PC-3 (cell line): Measurements from ENCODE around the gene SELENOF. TPM values are rescaled to one million over a fixed set of nuclear protein-coding genes. Genes with fewer than 3 reads are reported as not detected.
"Not testable (repeated sequence)": the region's sequence is repeated elsewhere in the genome, so short reads cannot be mapped to it uniquely, and the experiment has no call there.

Experiments
- ATAC-seq: fragments of 200-7000 bp; cut with Tn5 transposase; 2 replicates; pipeline ENCODE4 v1.9.1; 2020; ENCODE audit warnings: mild to moderate bottlenecking, moderate library complexity
- BruUV-seq: library from RNA; stranded (reverse); fragments of 400-500 nt; replicated peaks from 2 replicates; lab custom pipeline; 2021; lab: Mats Ljungman, UMichigan
- CTCF ChIA-PET: fragments of 300-600 bp; sonication (Branson Sonifier 250); formaldehyde crosslinking; loops from one replicate; lab custom pipeline; 2022; ENCODE audit warnings: antibody characterized with exemption; lab: Charles Lee
- POLR2A ChIA-PET: fragments of 300-600 bp; sonication (Branson Sonifier 250); formaldehyde crosslinking; loops from one replicate; lab custom pipeline; 2022; ENCODE audit warnings: antibody characterized with exemption; ENCODE audit not compliant: unreplicated experiment; lab: Charles Lee
- DNase-seq: peaks from one replicate; pipeline ENCODE4 v3.0.0-alpha.2; 2015
- H2AFZ ChIP-seq: fragments of 300-600 bp; sonication (generic); 2 replicates; pipeline ENCODE4 v1.6.0; 2016; ENCODE audit warnings: antibody characterized with exemption, low read length
- H3F3A ChIP-seq: fragments of 300-600 bp; sonication (generic); one replicate; pipeline ENCODE4 v1.6.0; 2017; ENCODE audit warnings: antibody characterized with exemption, low read length, control low read depth, mild to moderate bottlenecking; ENCODE audit not compliant: unreplicated experiment
- H3K27ac ChIP-seq: fragments of 300-600 bp; sonication (generic); 2 replicates; pipeline ENCODE4 v1.5.1; 2016; ENCODE audit warnings: mild to moderate bottlenecking, low read length
- H3K27me3 ChIP-seq: fragments of 300-600 bp; sonication (generic); 2 replicates; pipeline ENCODE4 v1.6.1; 2016; ENCODE audit warnings: low read length, mixed read lengths
- H3K36me3 ChIP-seq: fragments of 300-600 bp; sonication (generic); 2 replicates; pipeline ENCODE4 v1.6.1; 2016; ENCODE audit warnings: low read depth, mixed run types, low read length, mixed read lengths
- H3K4me1 ChIP-seq: fragments of 300-600 bp; sonication (generic); 2 replicates; pipeline ENCODE4 v1.5.1; 2016; ENCODE audit warnings: low read length; ENCODE audit not compliant: insufficient read depth
- H3K4me2 ChIP-seq: fragments of 300-600 bp; sonication (generic); 2 replicates; pipeline ENCODE4 v1.6.0; 2016; ENCODE audit warnings: low read length
- H3K4me3 ChIP-seq: fragments of 300-600 bp; sonication (generic); 2 replicates; pipeline ENCODE4 v1.5.1; 2016; ENCODE audit warnings: mild to moderate bottlenecking, low read length, mixed read lengths
- H3K79me2 ChIP-seq: fragments of 300-600 bp; sonication (generic); 2 replicates; pipeline ENCODE4 v1.6.1; 2017; ENCODE audit warnings: low read length, mixed read lengths
- H3K9ac ChIP-seq: fragments of 300-600 bp; sonication (generic); 2 replicates; pipeline ENCODE4 v1.6.0; 2016; ENCODE audit warnings: mild to moderate bottlenecking, low read length
- H3K9me2 ChIP-seq: fragments of 300-600 bp; sonication (generic); replicated peaks from 2 replicates; pipeline ENCODE4 v1.6.1; 2016; ENCODE audit warnings: mixed run types, low read length, mixed read lengths
- H3K9me3 ChIP-seq: fragments of 300-600 bp; sonication (generic); 2 replicates; pipeline ENCODE4 v1.6.1; 2016; ENCODE audit warnings: low read length, mixed read lengths
- H4K20me1 ChIP-seq: fragments of 300-600 bp; sonication (generic); 2 replicates; pipeline ENCODE4 v1.6.1; 2016; ENCODE audit warnings: low read length, mixed read lengths
- CTCF ChIP-seq: fragments of 300-600 bp; sonication (generic); conservative IDR thresholded peaks from 2 replicates; pipeline ENCODE4 v1.5.1; 2017; ENCODE audit warnings: antibody characterized with exemption, low read depth, mild to moderate bottlenecking, low read length
- EZH2 ChIP-seq: fragments of 300-600 bp; sonication (generic); IDR thresholded peaks from one replicate; pipeline ENCODE4 v1.6.1; 2017; ENCODE audit warnings: antibody characterized with exemption, mild to moderate bottlenecking, low read length; ENCODE audit not compliant: unreplicated experiment
- EZH2phosphoT487 ChIP-seq: fragments of 300-600 bp; sonication (generic); IDR thresholded peaks from 2 replicates; pipeline ENCODE4 v1.6.1; 2018; ENCODE audit warnings: mild to moderate bottlenecking, antibody characterized with exemption, low read length, borderline replicate concordance
- intact Hi-C: fragments of 100-400 bp; cut with micrococcal nuclease; formaldehyde crosslinking; loops from 2 replicates; pipeline ENCODE4 v1.9.0; 2023
- total RNA-seq: library from RNA; depleted of rRNA; stranded (reverse); fragments of >200 nt; gene quantifications from 2 replicates; pipeline ENCODE4 v1.2.3, GENCODE V29; 2014

Gene SELENOF
- total RNA-seq, 1 experiment from 2014 or later, result 174 TPM

DNA sequence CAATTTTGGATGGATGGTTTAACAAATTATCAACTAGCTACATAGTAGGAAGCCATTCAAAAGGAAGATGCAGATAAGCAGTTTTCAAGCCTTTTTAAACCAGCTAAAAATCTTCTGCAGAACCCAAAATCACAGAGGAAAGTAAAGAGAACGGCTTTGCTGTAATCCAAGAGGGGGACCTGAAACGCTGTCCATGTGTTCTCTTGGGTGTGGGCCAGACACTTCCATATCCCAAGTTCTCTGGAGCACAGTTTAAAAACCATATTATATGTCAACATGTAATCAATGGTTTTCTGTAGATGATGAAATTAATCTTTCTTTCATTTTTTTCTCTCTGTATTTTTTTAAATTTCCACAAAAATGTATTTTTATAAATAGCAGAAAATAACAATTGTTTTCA is 90.5 kb downstream of the SELENOF start:
- ATAC-seq, result no peak
- no peak for DNase-seq
- Histone ChIP-seq H3K4me2 (no peak overlapping the region), H3K27me3 (no peaks in the 10 kb centered on the region), H4K20me1 (no peaks in the 10 kb centered on the region), H3F3A (no peaks in the 10 kb centered on the region), H2AFZ (no peak overlapping the region), H3K9me2 (no peaks in the 10 kb centered on the region), H3K79me2 (no peaks in the 10 kb centered on the region), H3K4me1 (no peaks in the 10 kb centered on the region; the same call in 1 of the 2 replicates), H3K36me3 (no peaks in the 10 kb centered on the region), H3K9ac (no peak overlapping the region), H3K4me3 (no peak overlapping the region), H3K27ac (no peak overlapping the region), H3K9me3 (no peaks in the 10 kb centered on the region)
- intact Hi-C loops, result no loop called here
- ChIA-PET POLR2A (no interaction called here), CTCF (no interaction called here)
- no peak for TF ChIP-seq CTCF
- no peak for TF ChIP-seq EZH2phosphoT487
- TF ChIP-seq EZH2, result no peak
- no TSS peak for BruUV-seq

DNA sequence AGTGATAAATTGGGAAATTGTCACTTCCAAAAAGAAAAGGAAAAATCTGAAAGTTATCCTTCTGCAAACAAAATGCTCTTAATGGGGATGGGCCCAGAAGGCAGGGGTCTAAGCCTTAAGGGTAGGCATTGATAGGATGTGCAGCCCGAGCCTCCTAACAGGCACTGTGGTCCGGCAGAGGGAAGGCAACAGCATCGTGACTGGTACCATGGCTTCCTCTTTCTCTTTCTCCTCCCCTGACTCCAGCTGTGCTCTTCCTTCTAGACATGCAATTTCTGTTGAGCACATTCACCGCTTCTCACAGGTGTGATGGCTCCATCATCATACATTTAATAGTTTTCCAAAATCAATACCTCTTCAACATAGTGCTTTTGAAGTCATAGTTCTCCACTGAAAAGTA is 91.5 kb downstream of the SELENOF start:
- Histone ChIP-seq H2AFZ (no peak overlapping the region), H3K9ac (no peak overlapping the region), H3K4me1 (no peaks in the 10 kb centered on the region; the same call in 1 of the 2 replicates), H4K20me1 (no peaks in the 10 kb centered on the region), H3K27me3 (no peaks in the 10 kb centered on the region), H3K4me3 (no peak overlapping the region), H3K4me2 (no peak overlapping the region), H3F3A (no peaks in the 10 kb centered on the region), H3K36me3 (no peaks in the 10 kb centered on the region), H3K27ac (no peak overlapping the region), H3K9me3 (no peaks in the 10 kb centered on the region), H3K9me2 (no peaks in the 10 kb centered on the region), H3K79me2 (no peaks in the 10 kb centered on the region)
- ChIA-PET CTCF (no interaction called here), POLR2A (no interaction called here)
- ATAC-seq (no peak), DNase-seq (no peak)
- TF ChIP-seq EZH2 (no peak), CTCF (no peak), EZH2phosphoT487 (no peak)
- BruUV-seq, result no TSS peak
- intact Hi-C loops, result no loop called here

GRCh38 chr1:86821956-86822355 is 92.0 kb downstream of the SELENOF start:
- H3K4me2 ChIP-seq, result no peak overlapping the region
- no peak for TF ChIP-seq EZH2phosphoT487
- TF ChIP-seq CTCF, result no peak
- no peak for TF ChIP-seq EZH2
- no peaks in the 10 kb centered on the region for H3K36me3 ChIP-seq
- BruUV-seq, result no TSS peak
- no peak overlapping the region for H3K27ac ChIP-seq
- DNase-seq, result no peak
- no peaks in the 10 kb centered on the region for H3K79me2 ChIP-seq
- H3K9me2 ChIP-seq, result no peaks in the 10 kb centered on the region
- intact Hi-C loops, result no loop called here
- no peaks in the 10 kb centered on the region for H3F3A ChIP-seq
- no peaks in the 10 kb centered on the region for H4K20me1 ChIP-seq
- no peak for ATAC-seq
- no peaks in the 10 kb centered on the region; the same call in 1 of the 2 replicates for H3K4me1 ChIP-seq
- no peaks in the 10 kb centered on the region for H3K27me3 ChIP-seq
- ChIA-PET POLR2A (no interaction called here), CTCF (no interaction called here)
- no peak overlapping the region for H3K4me3 ChIP-seq
- no peak overlapping the region for H2AFZ ChIP-seq
- no peak overlapping the region for H3K9ac ChIP-seq
- H3K9me3 ChIP-seq, result no peaks in the 10 kb centered on the region

- H3K4me2 ChIP-seq, H3K9me2 ChIP-seq, intact Hi-C loops, ATAC-seq, H2AFZ ChIP-seq, H3K9ac ChIP-seq, CTCF ChIA-PET, H4K20me1 ChIP-seq, H3K79me2 ChIP-seq, DNase-seq, H3K36me3 ChIP-seq, H3K27me3 ChIP-seq, H3K27ac ChIP-seq, POLR2A ChIA-PET, H3K4me1 ChIP-seq, H3K9me3 ChIP-seq, H3K4me3 ChIP-seq, BruUV-seq, H3F3A ChIP-seq: not testable (repeated sequence)
Measured at GRCh38 chr1:86819970-86820369, 94.0 kb downstream of the SELENOF start.
